Astrocyte (in vitro differentiated cells and primary cell): ENCODE data around the gene TCP11.

ENCODE experiments used
- CTCF ChIP-seq: IDR thresholded peaks from 2 replicates; pipeline ENCODE4 v1.5.1; 2011; ENCODE audit warnings: low read depth, mild to moderate bottlenecking, inconsistent platforms, low read length, moderate library complexity; ENCODE audit not compliant: insufficient read depth
- EZH2 ChIP-seq: IDR thresholded peaks from 2 replicates; pipeline ENCODE4 v1.6.1; 2012; ENCODE audit warnings: mild to moderate bottlenecking, low read length, inconsistent platforms; ENCODE audit not compliant: insufficient read depth

- TF ChIP-seq CTCF, result no peak
- TF ChIP-seq EZH2, result no peak
These were observed 54.3 kb downstream of the TCP11 start for GRCh38 chr6:35086636-35087360.
